Suppressor macrophage treated with lipopolysaccharide for 1 hour (primary cell): Measurements from ENCODE around the gene NFATC2IP.
"Not testable (repeated sequence)": the region's sequence is repeated elsewhere in the genome, so short reads cannot be mapped to it uniquely, and the experiment has no call there.

Source experiments
- DNase-seq, 3 donors: peaks; one replicate each; pipeline ENCODE4 v3.0.0-alpha.2; 2020 to 2022

Gene NFATC2IP

DNA sequence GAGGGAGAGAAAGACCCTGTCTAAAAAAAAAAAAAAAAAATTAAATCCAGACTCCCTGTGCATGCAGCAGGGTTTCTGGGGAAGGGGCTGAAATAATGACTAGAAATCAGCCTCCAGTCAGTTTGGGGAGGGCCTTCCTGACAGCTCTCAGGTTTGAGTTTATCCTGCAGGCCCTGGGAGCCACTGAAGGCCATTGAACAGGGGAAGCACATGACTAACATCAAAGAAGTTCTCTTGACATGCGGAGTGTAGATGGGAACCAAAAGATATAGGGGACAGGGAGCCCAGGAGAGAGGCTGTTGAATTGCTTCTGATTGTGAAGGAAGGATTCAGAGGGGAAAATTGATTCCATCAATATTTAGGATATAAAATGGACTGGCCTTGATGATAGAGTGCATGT lies 22.9 kb upstream of the NFATC2IP start:
- no peak for DNase-seq

DNA sequence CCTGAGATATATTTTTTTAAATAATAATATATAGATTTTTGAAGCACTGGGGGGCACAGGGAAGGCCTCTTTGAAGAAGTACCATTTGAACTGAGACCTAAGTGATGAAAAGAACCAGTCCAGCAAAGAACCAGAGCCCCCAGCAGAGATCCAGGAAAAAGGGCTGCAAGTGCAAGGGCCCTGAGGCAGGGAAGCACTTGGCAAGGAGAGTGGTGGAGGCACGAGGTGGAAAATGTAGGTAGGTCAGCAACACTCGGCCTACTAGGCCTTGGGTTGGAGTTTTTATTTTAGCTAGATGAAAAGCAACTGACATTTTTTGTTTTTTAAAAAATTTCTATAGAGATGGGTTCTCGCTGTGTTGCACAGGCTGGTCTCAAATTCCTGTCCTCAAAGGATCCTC lies 20.5 kb upstream of the NFATC2IP start:
- DNase-seq = no peak

DNA sequence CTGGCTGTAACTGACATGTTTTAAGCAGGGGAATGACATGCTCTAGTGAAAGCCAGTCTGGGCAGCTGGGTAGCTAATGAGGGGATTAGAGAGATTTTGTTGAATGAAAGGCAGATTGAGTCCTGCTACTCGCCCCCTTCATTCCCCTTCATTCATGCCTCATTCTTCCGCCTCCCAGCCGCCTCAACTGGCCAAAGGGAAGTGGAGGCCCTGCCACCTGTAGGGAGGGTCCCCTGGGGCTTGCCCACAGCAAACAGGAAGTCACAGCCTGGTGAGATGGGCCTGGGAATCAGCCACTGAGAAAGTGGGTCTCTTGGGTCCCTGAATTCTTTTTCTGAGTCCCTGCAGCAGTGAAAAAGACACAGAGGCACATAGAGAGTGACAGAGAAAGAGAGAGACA lies 20.1 kb upstream of the NFATC2IP start:
- DNase-seq = peak in 2 of 3 donors; percentile 26 to 27

DNA sequence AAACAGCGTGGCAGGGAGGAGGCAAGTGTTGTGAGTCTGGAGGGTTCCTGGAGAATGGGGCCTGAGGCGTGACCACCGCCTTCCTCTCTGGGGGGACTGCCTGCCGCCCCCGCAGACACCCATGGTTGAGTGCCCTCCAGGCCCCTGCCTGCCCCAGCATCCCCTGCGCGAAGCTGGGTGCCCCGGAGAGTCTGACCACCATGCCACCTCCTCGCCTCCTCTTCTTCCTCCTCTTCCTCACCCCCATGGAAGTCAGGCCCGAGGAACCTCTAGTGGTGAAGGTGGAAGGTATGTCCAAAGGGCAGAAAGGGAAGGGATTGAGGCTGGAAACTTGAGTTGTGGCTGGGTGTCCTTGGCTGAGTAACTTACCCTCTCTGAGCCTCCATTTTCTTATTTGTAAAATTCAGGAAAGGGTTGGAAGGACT lies 18.9 kb upstream of the NFATC2IP start, which contains the start of gene CD19:
Gene CD19, plus strand, starts transcription at position 171 of the 425 bp plus-strand sequence. Its CDS starts 30 bp downstream, at position 201.
- DNase-seq = no peak

DNA sequence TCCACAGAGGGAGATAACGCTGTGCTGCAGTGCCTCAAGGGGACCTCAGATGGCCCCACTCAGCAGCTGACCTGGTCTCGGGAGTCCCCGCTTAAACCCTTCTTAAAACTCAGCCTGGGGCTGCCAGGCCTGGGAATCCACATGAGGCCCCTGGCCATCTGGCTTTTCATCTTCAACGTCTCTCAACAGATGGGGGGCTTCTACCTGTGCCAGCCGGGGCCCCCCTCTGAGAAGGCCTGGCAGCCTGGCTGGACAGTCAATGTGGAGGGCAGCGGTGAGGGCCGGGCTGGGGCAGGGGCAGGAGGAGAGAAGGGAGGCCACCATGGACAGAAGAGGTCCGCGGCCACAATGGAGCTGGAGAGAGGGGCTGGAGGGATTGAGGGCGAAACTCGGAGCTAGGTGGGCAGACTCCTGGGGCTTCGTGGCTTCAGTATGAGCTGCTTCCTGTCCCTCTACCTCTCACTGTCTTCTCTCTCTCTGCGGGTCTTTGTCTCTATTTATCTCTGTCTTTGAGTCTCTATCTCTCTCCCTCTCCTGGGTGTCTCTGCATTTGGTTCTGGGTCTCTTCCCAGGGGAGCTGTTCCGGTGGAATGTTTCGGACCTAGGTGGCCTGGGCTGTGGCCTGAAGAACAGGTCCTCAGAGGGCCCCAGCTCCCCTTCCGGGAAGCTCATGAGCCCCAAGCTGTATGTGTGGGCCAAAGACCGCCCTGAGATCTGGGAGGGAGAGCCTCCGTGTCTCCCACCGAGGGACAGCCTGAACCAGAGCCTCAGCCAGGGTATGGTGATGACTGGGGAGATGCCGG lies 18.2 kb upstream of the NFATC2IP start:
- no peak for DNase-seq

DNA sequence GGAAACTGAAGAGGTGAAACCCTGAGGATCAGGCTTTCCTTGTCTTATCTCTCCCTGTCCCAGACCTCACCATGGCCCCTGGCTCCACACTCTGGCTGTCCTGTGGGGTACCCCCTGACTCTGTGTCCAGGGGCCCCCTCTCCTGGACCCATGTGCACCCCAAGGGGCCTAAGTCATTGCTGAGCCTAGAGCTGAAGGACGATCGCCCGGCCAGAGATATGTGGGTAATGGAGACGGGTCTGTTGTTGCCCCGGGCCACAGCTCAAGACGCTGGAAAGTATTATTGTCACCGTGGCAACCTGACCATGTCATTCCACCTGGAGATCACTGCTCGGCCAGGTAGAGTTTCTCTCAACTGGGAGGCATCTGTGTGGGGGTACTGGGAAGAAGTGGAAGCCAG lies 17.6 kb upstream of the NFATC2IP start:
- no peak for DNase-seq

DNA sequence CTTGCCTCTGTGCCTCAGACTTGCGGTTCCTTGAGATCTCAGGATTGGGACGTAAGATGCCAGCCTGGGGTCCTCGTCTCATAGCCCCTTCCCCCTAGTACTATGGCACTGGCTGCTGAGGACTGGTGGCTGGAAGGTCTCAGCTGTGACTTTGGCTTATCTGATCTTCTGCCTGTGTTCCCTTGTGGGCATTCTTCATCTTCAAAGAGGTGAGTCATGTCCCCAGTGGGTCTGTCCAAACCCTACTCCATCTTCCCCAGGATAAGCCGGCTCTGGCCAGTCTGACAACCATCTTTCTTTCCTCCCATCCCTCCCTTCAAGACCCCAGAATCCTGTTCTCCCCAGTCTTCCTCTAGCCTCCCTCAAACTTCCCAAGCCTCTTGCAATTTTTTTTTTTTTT lies 15.4 kb upstream of the NFATC2IP start:
- no peak for DNase-seq

DNA sequence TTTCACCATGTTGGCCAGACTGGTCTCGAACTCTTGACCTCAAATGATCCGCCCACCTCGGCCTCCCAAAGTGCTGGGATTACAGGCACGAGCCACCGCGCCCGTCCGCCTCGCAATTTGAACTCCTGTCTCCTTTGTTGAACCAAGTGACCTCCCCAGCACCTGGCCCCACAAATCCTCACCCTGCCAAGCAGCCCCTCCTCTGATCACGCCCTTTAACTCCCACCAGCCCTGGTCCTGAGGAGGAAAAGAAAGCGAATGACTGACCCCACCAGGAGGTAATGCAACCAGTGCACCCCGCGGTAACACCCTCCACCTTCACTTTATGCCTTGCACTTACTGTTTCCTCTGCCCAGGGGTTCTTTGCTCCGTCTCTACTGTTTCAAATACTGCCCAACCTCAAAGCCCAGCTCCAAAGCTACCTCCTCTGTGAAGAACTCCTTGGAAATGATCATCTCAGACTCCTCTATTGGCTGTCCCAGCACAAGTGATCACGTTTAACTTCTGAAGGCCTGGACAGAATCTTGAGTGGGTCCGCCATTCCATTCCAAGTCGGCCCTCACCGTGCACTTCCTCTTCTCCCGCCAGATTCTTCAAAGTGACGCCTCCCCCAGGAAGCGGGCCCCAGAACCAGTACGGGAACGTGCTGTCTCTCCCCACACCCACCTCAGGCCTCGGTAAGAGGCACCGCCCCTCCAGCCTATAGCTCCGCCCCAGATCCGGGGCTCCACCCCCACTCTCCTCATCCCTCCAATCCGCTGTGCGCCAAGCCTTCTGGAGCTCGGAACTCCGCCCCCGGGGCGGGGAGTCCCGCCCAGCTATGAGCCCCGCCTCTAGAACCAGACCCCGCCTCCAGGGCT lies 14.6 kb upstream of the NFATC2IP start:
- DNase-seq = peak; percentile 97 to 99 (median 98)

DNA sequence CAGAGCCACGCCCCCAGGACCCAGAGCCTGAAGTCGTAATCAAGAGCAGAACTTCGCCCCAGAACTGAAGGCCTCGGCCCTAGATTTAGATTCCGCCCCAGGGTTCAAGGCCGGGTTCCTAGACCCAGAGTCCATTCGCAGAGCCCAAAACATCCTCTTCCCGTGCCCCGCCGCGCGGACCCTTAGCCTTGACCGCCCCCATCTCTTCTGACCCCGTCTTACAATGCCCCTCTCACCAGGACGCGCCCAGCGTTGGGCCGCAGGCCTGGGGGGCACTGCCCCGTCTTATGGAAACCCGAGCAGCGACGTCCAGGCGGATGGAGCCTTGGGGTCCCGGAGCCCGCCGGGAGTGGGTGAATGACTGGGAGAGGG lies 14.0 kb upstream of the NFATC2IP start:
- no peak for DNase-seq

DNA sequence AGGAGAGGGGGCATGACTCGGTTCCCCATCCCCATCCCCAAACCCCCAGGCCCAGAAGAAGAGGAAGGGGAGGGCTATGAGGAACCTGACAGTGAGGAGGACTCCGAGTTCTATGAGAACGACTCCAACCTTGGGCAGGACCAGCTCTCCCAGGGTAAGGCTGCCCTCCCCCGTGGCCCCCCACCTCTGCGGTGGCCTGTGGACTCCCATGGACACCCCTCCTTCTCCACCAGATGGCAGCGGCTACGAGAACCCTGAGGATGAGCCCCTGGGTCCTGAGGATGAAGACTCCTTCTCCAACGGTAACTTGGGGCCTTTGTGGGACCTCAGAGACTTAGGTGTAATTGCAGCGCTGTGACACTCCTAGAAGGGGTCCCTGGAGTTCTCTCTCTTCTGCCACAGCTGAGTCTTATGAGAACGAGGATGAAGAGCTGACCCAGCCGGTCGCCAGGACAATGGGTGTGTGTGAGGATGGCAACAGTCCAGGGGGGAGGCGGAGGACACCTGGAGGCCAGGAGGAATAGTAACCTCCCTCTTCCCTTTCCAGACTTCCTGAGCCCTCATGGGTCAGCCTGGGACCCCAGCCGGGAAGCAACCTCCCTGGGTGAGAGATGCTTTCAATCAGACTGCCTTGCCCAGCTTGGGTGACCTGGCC lies 13.4 kb upstream of the NFATC2IP start:
- DNase-seq = no peak

DNA sequence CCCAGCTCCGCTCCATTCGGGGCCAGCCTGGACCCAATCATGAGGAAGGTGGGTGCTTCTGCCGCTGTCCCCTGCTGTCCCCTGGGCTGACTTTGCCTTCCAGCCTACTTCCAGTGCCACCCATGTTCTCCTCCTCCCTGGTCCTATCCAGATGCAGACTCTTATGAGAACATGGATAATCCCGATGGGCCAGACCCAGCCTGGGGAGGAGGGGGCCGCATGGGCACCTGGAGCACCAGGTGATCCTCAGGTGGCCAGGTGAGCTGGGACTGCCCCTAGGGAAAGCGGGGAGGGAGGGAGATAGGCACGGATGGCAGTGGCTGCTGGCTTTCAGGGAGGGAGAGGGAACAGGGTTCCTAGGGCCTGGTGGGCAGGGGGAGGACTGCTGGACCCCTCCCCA lies 12.0 kb upstream of the NFATC2IP start:
- no peak for DNase-seq

DNA sequence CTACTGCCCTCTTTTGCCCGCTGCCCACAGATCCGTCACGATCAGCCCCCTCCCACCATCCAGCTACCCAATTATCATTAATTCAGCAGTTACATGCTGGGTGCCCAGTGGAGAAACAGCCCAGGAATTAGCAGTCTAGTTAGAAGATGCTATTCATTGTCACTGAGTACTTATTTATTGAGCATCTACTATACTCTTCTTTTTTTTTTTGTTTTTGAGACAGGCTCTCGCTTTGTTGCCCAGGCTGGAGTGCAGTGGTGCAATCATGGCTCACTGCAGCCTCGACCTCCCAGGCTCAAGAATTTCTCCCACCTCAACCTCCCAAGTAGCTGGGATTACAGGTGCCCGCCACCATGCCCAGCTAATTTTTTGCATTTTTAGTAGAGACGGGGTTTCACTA lies 10.9 kb upstream of the NFATC2IP start:
- not testable (repeated sequence) for DNase-seq

DNA sequence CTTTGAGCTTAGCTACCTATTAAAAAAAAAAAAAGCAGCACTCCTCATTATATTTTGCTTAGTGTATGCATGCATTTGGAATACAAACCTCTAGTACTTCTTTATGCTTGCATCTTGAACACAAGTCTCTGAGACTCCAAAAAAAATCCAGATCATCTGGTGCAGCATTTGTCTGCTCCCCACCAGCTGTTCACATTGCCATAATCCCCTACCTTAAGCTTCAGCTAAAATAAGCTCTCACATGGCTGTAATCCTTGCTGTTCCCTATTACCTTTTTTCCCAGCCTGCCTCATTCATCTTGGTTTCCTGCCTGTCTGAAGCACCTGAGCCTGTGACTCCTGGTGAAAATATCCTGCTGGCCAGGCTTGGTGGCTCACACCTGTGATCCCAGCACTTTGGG lies 7.5 kb upstream of the NFATC2IP start:
- DNase-seq = no peak

DNA sequence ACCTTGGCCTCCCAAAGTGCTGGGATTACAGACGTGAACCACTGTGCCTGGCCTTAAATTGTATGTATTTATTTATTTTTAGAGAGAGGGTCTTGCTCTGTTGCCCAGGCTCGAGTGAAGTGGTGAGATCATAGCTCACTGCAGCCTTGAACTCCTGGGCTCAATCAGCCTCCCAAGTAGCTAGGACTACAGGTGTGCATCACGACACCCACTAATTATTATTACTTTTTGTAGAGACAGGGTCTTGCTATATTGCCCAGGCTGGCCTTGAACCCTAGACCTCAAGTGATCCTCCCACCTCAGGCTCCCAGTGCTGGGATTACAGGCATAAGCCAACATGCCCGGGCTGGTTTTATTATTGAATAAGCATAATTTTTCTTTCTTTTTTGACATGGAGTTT lies 4.1 kb upstream of the NFATC2IP start:
- no peak for DNase-seq

DNA sequence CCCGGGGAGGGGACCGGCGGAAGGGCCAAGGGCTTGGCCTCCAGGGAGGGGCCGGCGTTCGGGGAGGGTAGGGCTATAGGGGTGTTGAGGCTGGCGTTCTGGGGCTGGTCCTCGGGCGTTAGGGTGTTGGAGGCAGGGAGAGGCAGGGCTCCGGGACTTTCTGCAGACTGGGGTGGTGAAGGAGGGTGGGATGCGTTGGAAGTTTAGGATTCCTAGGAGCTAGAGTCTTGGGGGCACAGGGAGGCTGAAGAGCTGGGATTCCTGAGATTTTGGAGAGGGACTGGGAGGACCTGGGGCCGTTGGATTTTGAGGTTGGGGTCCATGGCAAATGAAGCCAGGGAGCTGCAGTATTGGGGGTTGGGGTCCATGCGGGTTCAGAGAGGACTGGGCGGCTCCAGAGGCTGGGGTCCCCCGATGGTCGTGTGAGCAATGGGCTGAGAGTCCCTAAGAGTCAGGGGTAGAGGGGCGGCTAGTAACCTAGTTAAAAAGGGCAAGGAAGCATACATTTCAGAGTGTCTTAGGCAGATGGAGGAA lies 740 bp downstream of the NFATC2IP start:
- peak in 1 of 3 donors; percentile 26 for DNase-seq

DNA sequence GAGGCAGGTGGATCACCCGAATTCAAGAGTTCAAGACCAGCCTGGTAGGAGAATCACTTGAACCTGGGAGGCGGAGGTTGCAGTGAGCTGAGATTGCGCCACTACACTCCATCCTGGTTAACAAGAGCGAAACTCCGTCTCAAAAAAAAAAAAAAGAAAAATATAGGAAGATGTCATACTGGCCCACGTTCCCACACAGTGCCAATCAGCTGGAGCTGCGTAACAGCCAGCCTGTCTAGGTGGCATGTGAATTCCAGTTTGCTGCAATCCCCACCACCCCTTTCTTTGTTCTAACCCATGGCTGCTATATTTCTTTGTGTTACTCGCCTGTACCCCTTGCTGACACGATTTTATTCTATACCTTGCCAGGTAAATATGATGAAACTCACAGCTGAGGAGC lies 7.5 kb downstream of the NFATC2IP start:
- DNase-seq = peak in 2 of 3 donors; percentile 24 to 38

DNA sequence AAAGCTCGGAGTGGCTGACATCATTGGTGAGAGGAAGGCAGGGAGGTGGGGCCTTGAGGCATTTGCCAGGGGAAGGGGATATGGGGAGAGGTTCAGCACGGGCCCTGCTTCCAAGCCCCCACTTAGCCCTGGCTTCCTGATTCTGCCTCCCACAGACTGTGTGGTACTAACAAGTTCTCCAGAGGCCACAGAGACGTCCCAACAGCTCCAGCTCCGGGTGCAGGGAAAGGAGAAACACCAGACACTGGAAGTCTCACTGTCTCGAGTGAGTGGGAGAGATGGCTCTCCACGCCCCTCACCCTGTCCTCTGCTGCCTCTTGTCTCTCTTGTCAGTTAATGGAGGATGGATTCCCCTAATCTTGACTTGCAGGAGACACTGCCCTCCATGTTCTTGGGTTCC lies 8.1 kb downstream of the NFATC2IP start:
- no peak for DNase-seq

DNA sequence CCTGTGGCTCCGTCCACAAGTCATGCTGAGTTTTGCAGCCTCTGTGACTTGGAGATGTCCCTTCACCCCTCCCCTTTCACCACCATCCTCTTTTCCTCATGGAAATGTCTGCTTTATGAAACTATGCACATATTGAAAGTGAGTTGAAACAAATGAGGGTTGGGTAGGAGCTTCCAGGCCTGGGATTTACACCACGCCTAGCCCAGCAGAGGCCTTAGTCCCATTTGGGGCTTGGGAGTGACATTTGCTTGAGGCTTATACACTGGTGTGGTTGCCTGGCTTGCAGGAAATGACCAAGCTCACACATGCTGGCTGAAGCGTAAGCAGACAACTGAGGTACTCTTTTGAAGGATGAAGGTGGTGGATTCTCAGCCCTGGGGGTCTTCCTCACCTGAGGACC lies 13.3 kb downstream of the NFATC2IP start:
- no peak for DNase-seq

DNA sequence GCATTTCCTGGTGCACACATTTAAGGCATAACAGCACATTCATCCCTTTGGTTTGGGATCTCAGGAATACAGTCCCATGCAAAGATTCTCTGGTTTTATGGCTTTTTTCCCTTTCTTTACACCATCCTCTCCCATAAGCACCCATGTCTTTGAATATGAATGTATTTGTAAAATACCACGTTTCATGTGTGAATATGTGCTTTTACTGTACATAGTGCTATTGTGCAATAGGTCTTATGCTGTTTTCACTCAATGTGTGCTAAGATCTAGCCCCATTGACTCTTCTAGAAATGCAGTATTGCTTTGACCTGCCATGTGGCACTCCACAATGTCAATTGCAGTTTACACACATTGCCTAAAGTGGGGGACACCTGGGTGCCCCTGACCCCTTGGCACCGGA lies 13.8 kb downstream of the NFATC2IP start:
- DNase-seq = no peak

DNA sequence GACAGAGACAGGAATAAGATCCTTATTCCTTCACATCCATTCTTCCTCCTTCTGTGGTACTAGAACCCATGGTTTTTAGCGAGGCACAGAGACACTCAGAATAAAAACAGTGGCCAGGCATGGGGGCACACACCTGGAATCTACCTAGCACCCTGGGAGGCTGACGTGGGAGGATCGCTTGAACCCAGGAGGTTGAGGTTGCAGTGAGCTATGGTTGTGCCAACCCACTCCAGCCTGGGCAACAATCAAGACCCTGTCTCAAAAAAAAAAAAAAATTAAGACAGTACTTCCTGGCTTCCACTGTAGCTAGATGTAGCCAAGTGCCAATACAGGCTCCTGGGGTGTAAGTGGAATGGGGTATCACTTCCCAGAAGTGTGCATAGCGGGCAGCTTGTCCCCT lies 16.4 kb downstream of the NFATC2IP start:
- no peak for DNase-seq

DNA sequence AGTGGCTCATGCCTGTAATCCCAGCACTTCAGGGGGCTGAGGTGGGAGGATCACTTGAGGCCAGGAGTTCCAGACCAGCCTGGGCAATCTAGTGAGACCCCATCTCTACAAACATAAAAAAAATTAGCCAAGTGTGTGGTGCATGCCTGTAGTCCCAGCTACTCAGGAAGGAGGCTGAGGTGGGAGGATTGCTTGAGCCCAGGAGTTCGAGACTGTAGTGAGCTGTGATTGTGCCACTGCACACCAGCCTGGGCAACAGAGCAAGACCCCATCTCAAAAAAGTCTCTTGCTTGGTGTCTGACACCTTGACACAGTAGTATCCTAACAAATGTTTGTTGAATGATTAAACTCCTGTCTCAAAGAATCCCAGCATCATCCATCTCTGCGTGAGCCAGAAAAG lies 19.0 kb downstream of the NFATC2IP start:
- DNase-seq = not testable (repeated sequence)

DNA sequence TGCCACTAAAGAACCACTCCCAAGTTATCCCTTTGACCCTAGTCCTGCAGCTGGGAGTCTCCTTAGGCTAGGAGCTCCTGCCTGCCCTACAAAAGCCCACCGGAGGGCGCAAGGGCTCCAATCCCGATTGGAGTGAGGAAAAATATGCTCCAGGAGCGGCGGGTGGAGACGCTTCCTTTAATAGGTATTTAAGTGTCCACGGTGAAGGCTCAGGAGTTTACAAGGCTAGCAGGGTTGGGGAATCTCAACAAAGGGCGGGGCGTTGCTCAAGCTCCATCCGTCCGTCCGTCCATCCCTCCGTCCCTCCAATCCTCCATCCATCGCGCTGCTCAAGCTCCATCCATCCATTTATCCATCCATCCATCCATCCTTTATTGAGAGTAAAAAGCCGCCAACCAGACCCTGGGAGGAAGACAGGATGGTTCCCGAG lies 23.3 kb downstream of the NFATC2IP start:
- DNase-seq = peak; percentile 50 to 70 (median 61)
